ENCODE data around the gene ANTXR1.

Gene ANTXR1

DNA sequence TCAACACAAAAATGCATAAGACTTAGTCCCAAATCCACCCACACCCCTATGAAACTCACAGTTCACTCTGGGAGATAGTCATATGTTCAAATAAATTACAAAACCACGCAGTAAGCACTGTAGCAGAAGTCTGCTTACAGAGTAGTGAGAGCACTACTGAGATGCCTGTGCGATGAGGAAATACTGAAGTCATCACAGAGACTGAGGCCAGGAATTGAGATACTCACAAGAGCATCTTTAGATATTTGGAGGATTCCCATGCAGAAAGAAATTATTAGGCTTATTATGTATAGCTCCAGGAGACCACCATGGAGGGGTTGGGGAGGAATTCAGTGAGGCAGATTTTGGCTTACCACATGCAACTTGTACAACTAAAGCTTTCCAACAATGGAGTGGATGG lies 82.3 kb downstream of the ANTXR1 start:
- peak; percentile 73 to 83 for DNase-seq (ENCODE audit: low read depth in 2 of 2)
- no peak overlapping the region for H3K4me3 ChIP-seq (replicated peaks in 1 of 2; ENCODE audit: low read depth in 2 of 2, low read length in 2 of 2)
- TF ChIP-seq, protein P1, sequence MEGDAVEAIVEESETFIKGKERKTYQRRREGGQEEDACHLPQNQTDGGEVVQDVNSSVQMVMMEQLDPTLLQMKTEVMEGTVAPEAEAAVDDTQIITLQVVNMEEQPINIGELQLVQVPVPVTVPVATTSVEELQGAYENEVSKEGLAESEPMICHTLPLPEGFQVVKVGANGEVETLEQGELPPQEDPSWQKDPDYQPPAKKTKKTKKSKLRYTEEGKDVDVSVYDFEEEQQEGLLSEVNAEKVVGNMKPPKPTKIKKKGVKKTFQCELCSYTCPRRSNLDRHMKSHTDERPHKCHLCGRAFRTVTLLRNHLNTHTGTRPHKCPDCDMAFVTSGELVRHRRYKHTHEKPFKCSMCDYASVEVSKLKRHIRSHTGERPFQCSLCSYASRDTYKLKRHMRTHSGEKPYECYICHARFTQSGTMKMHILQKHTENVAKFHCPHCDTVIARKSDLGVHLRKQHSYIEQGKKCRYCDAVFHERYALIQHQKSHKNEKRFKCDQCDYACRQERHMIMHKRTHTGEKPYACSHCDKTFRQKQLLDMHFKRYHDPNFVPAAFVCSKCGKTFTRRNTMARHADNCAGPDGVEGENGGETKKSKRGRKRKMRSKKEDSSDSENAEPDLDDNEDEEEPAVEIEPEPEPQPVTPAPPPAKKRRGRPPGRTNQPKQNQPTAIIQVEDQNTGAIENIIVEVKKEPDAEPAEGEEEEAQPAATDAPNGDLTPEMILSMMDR (IDR thresholded peaks at IDR 0.05; ENCODE audit: low read depth, low read length), result no peak

DNA sequence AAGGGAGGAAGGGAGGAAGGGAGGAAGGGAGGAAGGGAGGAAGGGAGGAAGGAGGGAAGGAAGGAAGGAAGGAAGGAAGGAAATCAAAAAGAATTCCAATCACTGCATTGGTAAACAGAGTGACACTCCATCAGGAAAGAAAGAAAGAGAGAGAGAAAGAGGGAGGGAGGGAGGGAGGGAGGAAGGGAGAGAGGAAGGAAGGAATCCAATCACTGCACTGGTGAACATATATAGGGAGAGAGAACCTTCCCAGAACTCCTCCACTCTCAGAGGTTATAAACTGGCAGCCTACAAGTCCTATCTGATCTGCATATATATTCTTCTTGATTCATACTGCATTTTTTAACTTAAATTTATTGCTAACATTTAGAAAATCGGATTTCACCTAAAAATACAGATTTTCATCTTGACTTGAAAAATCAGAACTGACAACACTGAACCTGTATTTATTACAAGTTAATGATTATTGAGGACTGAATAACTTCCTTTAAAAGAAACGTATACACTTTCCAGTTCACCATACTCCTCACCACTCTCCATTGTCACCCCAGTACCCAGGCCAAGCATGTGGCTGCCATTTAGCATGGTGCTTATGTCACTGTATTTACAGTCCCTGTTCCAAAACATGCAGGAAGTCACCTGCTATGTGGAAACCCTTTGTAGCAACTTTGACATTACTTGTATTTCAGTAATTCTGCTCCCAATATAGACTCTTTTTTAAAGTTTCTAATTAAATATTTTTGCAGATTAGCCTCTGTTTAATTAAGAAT lies 83.5 kb downstream of the ANTXR1 start:
- TF ChIP-seq, protein P1 (IDR thresholded peaks at IDR 0.05; ENCODE audit: low read depth, low read length), result no peak
- no peak overlapping the region for H3K4me3 ChIP-seq (replicated peaks in 1 of 2; ENCODE audit: low read depth in 2 of 2, low read length in 2 of 2)
- DNase-seq (ENCODE audit: low read depth in 2 of 2), result no peak

DNA sequence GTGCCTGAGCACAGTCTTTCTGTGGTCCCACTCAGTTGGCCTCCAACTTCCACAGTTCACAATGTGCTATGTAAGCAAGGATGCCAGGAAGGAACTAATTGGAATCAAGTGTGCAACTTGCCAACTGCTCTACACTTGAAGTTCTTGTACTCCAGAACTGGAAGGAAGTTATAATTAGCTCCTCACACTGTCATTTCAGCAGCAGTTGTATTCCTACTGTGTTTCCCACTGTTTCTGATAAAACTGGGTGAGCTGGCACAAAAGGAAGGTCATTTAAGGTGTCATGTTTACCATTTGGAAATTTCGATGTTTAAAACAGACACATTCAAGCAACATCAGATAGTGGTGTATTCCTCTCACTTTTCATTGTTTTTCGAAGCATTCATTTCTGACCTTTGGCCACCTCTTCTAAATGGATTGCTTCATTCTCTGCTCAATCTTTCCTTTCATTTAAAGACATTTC lies 84.2 kb downstream of the ANTXR1 start:
- TF ChIP-seq, protein P1 (IDR thresholded peaks at IDR 0.05; ENCODE audit: low read depth, low read length), result no peak
- no peak overlapping the region for H3K4me3 ChIP-seq (replicated peaks in 1 of 2; ENCODE audit: low read depth in 2 of 2, low read length in 2 of 2)
- DNase-seq (ENCODE audit: low read depth in 2 of 2), result peak in 1 of 2 donors; percentile 63

DNA sequence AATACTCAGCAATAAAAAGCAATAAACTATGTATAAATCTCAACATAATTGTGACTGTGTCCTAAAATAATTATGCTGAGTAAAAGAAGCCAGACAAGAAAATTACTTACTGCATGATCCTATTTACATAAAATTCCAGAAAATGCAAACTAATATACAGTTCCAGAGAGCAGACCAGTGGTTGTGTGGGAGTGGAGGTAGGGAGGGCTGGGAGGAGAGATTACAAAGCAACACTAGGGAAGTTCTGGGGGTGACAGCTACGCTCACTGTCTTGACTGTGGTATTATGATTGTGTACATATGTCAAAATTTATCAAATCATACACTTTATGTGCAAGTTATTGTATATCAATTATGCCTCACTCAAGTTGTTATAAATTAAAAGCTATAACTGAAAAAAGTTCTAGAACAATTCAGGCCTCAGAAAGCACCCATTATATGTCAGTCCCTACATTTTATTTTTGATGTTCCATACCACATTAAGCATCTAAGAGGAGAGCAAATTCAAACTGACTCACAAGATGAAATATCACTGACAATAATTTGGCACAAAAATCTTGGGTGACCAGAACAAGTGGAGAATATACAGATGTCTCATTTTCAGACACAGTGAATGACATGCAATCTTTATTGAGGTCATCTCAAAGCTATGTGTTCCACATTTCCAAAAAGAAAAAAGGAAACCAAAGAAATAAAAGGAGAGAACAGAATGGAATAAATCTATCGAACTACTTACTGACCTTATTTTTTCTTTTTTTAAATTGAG lies 85.1 kb downstream of the ANTXR1 start:
- no peak overlapping the region for H3K4me3 ChIP-seq (replicated peaks in 1 of 2; ENCODE audit: low read depth in 2 of 2, low read length in 2 of 2)
- TF ChIP-seq, protein P1 (IDR thresholded peaks at IDR 0.05; ENCODE audit: low read depth, low read length), result no peak
- DNase-seq (ENCODE audit: low read depth in 2 of 2), result no peak

DNA sequence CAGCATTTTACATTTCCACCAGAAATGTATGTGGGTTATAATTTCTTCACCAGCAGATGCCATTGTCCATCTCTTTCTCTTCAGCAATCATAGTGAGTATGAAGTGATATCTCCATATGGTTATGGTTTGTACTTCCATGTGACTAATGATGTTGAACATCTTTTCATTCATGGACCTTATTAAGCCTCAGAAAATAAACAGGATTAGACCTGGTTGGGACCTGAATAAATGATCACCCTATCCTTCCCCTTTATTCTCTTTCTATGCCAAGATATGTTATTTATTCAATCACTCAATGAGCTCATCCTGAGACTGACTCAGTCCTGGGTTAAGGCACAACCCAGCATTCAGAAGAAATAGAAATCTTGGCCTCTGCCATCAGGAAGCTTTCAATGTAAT lies 86.6 kb downstream of the ANTXR1 start:
- TF ChIP-seq, protein P1 (IDR thresholded peaks at IDR 0.05; ENCODE audit: low read depth, low read length), result no peak
- H3K4me3 ChIP-seq (replicated peaks in 1 of 2; ENCODE audit: low read depth in 2 of 2, low read length in 2 of 2), result no peak overlapping the region
- peak in 1 of 2 donors; percentile 58 for DNase-seq (ENCODE audit: low read depth in 2 of 2)

DNA sequence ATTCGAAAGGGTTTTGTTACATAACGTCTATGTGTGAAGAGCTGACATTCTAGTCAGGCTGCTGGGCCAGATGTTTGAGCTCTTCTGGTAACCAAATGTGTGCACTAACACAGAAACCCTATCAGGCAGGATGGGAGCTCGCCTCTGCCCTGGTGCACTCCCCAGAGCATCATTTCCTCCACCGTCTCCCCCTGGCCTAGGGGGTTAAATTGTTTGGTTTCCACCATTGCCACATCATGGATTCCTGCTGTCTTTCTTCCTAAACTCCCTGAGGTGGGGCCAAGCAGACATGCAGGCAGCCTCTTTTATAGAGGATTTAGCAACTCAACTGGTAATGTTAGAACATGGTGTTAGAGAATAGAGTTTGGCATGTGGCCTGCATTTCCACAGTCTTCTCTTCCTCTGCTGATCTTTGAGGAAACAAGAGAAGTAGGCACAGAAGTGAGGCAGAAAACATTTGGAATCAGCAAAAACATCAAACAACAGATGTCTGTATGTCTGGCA lies 87.3 kb downstream of the ANTXR1 start:
- no peak overlapping the region for H3K4me3 ChIP-seq (replicated peaks in 1 of 2; ENCODE audit: low read depth in 2 of 2, low read length in 2 of 2)
- peak; percentile 46 to 76 for DNase-seq (ENCODE audit: low read depth in 2 of 2)
- TF ChIP-seq, protein P1 (IDR thresholded peaks at IDR 0.05; ENCODE audit: low read depth, low read length), result no peak
